ENCODE data around the gene THRB.

DNA sequence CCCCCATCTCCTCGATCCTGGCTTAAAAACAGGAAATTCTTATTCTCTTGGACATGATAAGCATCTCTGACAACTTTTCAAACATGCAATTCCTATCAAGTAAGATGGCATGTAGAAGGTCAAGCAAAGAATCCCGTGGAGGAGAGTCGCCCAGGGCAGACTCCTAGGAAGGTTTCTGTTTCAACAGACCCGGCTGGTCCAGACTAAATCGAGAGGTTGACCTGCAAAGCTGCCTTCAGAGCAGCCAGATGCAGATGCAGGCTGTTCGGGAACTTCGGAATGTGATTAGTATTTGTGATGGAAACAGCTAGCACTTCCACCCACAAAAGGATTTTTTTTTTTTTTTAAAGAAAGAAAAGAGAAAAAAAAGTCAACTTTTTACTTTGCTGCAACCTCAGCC is 332.8 kb downstream of the THRB start:
- TF ChIP-seq EZH2 (IDR thresholded peaks at IDR 0.05; ENCODE audit: insufficient read depth, poor library complexity, severe bottlenecking) (no peak), EZH2phosphoT487 (IDR thresholded peaks at IDR 0.05; ENCODE audit: insufficient read depth, low read depth) (no peak)

Data from GM23248 (cell line).